H9 (cell line): ENCODE measurements around the gene NEK6. TPM values are rescaled to one million over a fixed set of nuclear protein-coding genes. Genes with fewer than 3 reads are reported as not detected.

Experiments
- DNase-seq: peaks from one replicate; pipeline ENCODE4 v3.0.0-alpha.2; 2017
- H2AFZ ChIP-seq: one replicate; pipeline ENCODE4 v1.6.1; 2013; ENCODE audit warnings: mild to moderate bottlenecking, low read length, control low read depth, moderate library complexity
- H2AK5ac ChIP-seq: 2 replicates; pipeline ENCODE4 v1.6.1; 2013; ENCODE audit warnings: low read length, control low read depth, mixed read lengths; ENCODE audit not compliant: insufficient read length
- H2BK120ac ChIP-seq: one replicate; pipeline ENCODE4 v1.6.1; 2013; ENCODE audit warnings: low read depth, mild to moderate bottlenecking, low read length, control low read depth, inconsistent platforms; ENCODE audit not compliant: poor library complexity, severe bottlenecking
- H2BK12ac ChIP-seq: 2 replicates; pipeline ENCODE4 v1.6.1; 2013; ENCODE audit warnings: low read length, control low read depth, mixed read lengths, low read depth; ENCODE audit not compliant: insufficient read length
- H2BK15ac ChIP-seq: 2 replicates; pipeline ENCODE4 v1.6.1; 2013; ENCODE audit warnings: low read depth, low read length, control low read depth
- H2BK20ac ChIP-seq: one replicate; pipeline ENCODE4 v1.6.1; 2013; ENCODE audit warnings: low read depth, mild to moderate bottlenecking, low read length, control low read depth, inconsistent platforms; ENCODE audit not compliant: poor library complexity, severe bottlenecking
- H2BK5ac ChIP-seq: 2 replicates; pipeline ENCODE4 v1.6.1; 2013; ENCODE audit warnings: low read length, control low read depth, mixed read lengths; ENCODE audit not compliant: insufficient read length
- H3K14ac ChIP-seq: 2 replicates; pipeline ENCODE4 v1.6.1; 2013; ENCODE audit warnings: low read length, control low read depth; ENCODE audit not compliant: insufficient read depth
- H3K18ac ChIP-seq: 2 replicates; pipeline ENCODE4 v1.6.1; 2013; ENCODE audit warnings: low read depth, mild to moderate bottlenecking, mixed read lengths, low read length, control low read depth; ENCODE audit not compliant: insufficient read length
- H3K23ac ChIP-seq: 2 replicates; pipeline ENCODE4 v1.6.1; 2013; ENCODE audit warnings: low read length, control low read depth, mixed read lengths, low read depth; ENCODE audit not compliant: insufficient read length
- H3K23me2 ChIP-seq: 2 replicates; pipeline ENCODE4 v1.6.1; 2013; ENCODE audit warnings: low read depth, mild to moderate bottlenecking, mixed read lengths, low read length, control low read depth; ENCODE audit not compliant: insufficient read length, poor library complexity, severe bottlenecking
- H3K27ac ChIP-seq: 2 replicates; pipeline ENCODE4 v1.5.1; 2013; ENCODE audit warnings: low read length, control low read depth, mixed read lengths, low read depth; ENCODE audit not compliant: insufficient read length
- H3K27me3 ChIP-seq: 2 replicates; pipeline ENCODE4 v1.6.1; 2013; ENCODE audit warnings: low read length, control low read depth, inconsistent platforms; ENCODE audit not compliant: insufficient read depth
- H3K4ac ChIP-seq: 2 replicates; pipeline ENCODE4 v1.6.1; 2013; ENCODE audit warnings: low read depth, mild to moderate bottlenecking, control low read depth, inconsistent platforms, low read length, moderate library complexity
- H3K4me1 ChIP-seq: 2 replicates; pipeline ENCODE4 v1.6.1; 2013; ENCODE audit warnings: low read length, control low read depth, inconsistent platforms; ENCODE audit not compliant: insufficient read depth
- H3K4me2 ChIP-seq: 2 replicates; pipeline ENCODE4 v1.6.1; 2013; ENCODE audit warnings: low read length, control low read depth, mixed read lengths; ENCODE audit not compliant: insufficient read length, insufficient read depth
- H3K56ac ChIP-seq: 2 replicates; pipeline ENCODE4 v1.6.1; 2013; ENCODE audit warnings: low read depth, mild to moderate bottlenecking, mixed read lengths, low read length, control low read depth; ENCODE audit not compliant: insufficient read length
- H3K79me1 ChIP-seq: 2 replicates; pipeline ENCODE4 v1.6.1; 2013; ENCODE audit warnings: low read depth, mild to moderate bottlenecking, moderate library complexity, low read length, control low read depth, inconsistent platforms; ENCODE audit not compliant: insufficient read depth, poor library complexity, severe bottlenecking
- H3K79me2 ChIP-seq: 2 replicates; pipeline ENCODE4 v1.6.1; 2013; ENCODE audit warnings: low read length, control low read depth, inconsistent platforms; ENCODE audit not compliant: insufficient read depth
- H3K9ac ChIP-seq: 2 replicates; pipeline ENCODE4 v1.6.1; 2013; ENCODE audit warnings: low read length, control low read depth, mixed read lengths; ENCODE audit not compliant: insufficient read length; ENCODE audit errors: extremely low read depth
- H3K9me3 ChIP-seq: one replicate; pipeline ENCODE4 v1.6.1; 2013; ENCODE audit warnings: low read depth, low read length, inconsistent platforms; ENCODE audit not compliant: control insufficient read depth
- H3T11ph ChIP-seq: one replicate; pipeline ENCODE4 v1.6.1; 2013; ENCODE audit warnings: mild to moderate bottlenecking, low read length, control low read depth, inconsistent platforms
- H4K20me1 ChIP-seq: one replicate; pipeline ENCODE4 v1.6.1; 2013; ENCODE audit not compliant: control insufficient read depth, insufficient read length, insufficient read depth
- H4K5ac ChIP-seq: 2 replicates; pipeline ENCODE4 v1.6.1; 2013; ENCODE audit warnings: low read depth, mild to moderate bottlenecking, mixed read lengths, low read length, control low read depth; ENCODE audit not compliant: insufficient read length
- H4K8ac ChIP-seq: replicated peaks from 2 replicates; pipeline ENCODE4 v1.6.1; 2013; ENCODE audit warnings: low read length, control low read depth, mixed read lengths, low read depth; ENCODE audit not compliant: insufficient read length
- H4K91ac ChIP-seq: 2 replicates; pipeline ENCODE4 v1.6.1; 2013; ENCODE audit warnings: low read depth, mild to moderate bottlenecking, moderate library complexity, mixed read lengths, low read length, control low read depth; ENCODE audit not compliant: insufficient read length
- H3K27ac Mint-ChIP-seq, 3 experiments: 2 replicates in 2 of 3; 3 replicates in 1 of 3; pipeline ENCODE4 v1.8.0; 2020 to 2021; ENCODE audit warnings: mixed read lengths in 3 of 3, mild to moderate bottlenecking in 1 of 3, moderate library complexity in 1 of 3
- H3K27me3 Mint-ChIP-seq: 2 replicates; pipeline ENCODE4 v1.8.0; 2021; ENCODE audit warnings: low read depth, mild to moderate bottlenecking, moderate library complexity, mixed read lengths
- H3K36me3 Mint-ChIP-seq, 3 experiments: 2 replicates in 2 of 3; 3 replicates in 1 of 3; pipeline ENCODE4 v1.8.0; 2020 to 2021; ENCODE audit warnings: low read depth in 3 of 3, mixed read lengths in 3 of 3; ENCODE audit not compliant: insufficient read depth in 1 of 3
- H3K4me1 Mint-ChIP-seq, 2 experiments: 2 replicates each; pipeline ENCODE4 v1.8.0; 2020; ENCODE audit warnings: mixed read lengths in 2 of 2
- H3K4me3 Mint-ChIP-seq, 2 experiments: 2 replicates in 1 of 2; 3 replicates in 1 of 2; pipeline ENCODE4 v1.8.0; 2020 to 2021; ENCODE audit warnings: mild to moderate bottlenecking in 2 of 2, mixed read lengths in 2 of 2, moderate library complexity in 1 of 2
- H3K9me3 Mint-ChIP-seq, 2 experiments: 2 replicates in 1 of 2; 3 replicates in 1 of 2; pipeline ENCODE4 v1.8.0; 2020; ENCODE audit warnings: mild to moderate bottlenecking in 2 of 2, mixed read lengths in 2 of 2, moderate library complexity in 1 of 2
- whole genome bisulfite sequencing: extraction: QIAGEN DNeasy Blood & Tissue Kit; methylation state at CpG from one replicate; pipeline ENCODE4 v1.1.7; 2013; ENCODE audit warnings: missing lambda C conversion rate, low lambda C conversion rate, mixed read lengths; ENCODE audit not compliant: insufficient read length; ENCODE audit errors: extremely low coverage; 5-methylcytosine and 5-hydroxymethylcytosine counted together
- total RNA-seq: library from RNA; stranded (reverse); gene quantifications from 2 replicates; pipeline ENCODE4 v1.2.1, GENCODE V29; 2021
- TF ChIP-seq, protein P1 (sequence below): fragments of 200-600 bp; sonication (generic); conservative IDR thresholded peaks from 3 replicates; pipeline ENCODE4 v1.8.0; 2021; ENCODE audit warnings: antibody characterized with exemption, mild to moderate bottlenecking

Gene NEK6
- total RNA-seq, 1 experiment from 2014 or later, result 14.3 TPM

DNA sequence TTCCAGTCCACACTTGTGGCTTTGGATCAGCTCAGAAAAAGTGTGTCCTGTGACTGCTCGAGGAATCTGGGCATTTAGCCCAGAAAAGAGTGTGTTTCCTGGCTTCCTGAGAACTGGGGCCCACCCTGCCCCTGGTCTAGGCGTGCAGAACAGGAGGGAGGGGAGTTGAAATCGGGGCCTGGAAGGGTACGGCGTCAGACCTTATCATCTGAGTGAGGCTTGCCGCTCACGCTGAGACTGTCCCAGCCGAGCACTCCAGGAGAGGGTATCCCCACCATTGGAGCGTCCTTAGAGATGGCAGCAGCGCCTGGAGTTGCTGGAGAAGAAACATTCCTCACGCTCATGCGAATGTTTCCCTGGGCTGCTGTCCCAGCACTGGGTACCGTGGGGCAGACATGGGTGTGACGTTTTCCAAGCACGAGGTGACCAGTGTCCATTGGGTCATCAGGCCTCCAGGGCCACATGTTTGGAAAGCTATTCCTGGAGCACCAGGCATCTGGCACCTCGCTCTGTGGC, 22.5 kb downstream of the NEK6 start:
- Histone ChIP-seq H3K23me2 (no peaks in the 10 kb centered on the region), H2BK5ac (no peak overlapping the region), H4K8ac (no peak overlapping the region), H3K27me3 (no peaks in the 10 kb centered on the region), H3T11ph (no peak overlapping the region), H3K56ac (no peak overlapping the region), H2BK120ac (no peak overlapping the region), H2BK15ac (no peak overlapping the region), H3K14ac (no peak overlapping the region; the same call in 1 of the 2 replicates), H3K27ac (no peak overlapping the region), H4K5ac (no peak overlapping the region), H3K9me3 (no peaks in the 10 kb centered on the region), H2BK20ac (no peak overlapping the region), H4K91ac (peak overlapping the region; percentile 77), H3K79me2 (no peaks in the 10 kb centered on the region; the same call in 1 of the 2 replicates), H4K20me1 (no peaks in the 10 kb centered on the region), H2BK12ac (no peak overlapping the region), H2AK5ac (no peak overlapping the region), H3K79me1 (no peaks in the 10 kb centered on the region), H3K4ac (no peak overlapping the region), H3K18ac (peak overlapping the region; percentile 44), H3K9ac (no peak overlapping the region), H3K4me1 (no peaks in the 10 kb centered on the region; the same call in 1 of the 2 replicates), H3K4me2 (no peak overlapping the region), H2AFZ (no peak overlapping the region), H3K23ac (no peak overlapping the region)
- Mint-ChIP-seq H3K4me3 (no peak overlapping the region), H3K4me1 (peaks cover 11 to 23% of the 10 kb centered on the region in 2 experiments), H3K27ac (no peak overlapping the region), H3K27me3 (no peaks in the 10 kb centered on the region), H3K9me3 (no peaks in the 10 kb centered on the region), H3K36me3 (peaks cover 0 to 6% (median 0%) of the 10 kb centered on the region in 3 experiments; a peak in 2 of 7 replicates)
- DNase-seq, result no peak
- TF ChIP-seq, protein P1, sequence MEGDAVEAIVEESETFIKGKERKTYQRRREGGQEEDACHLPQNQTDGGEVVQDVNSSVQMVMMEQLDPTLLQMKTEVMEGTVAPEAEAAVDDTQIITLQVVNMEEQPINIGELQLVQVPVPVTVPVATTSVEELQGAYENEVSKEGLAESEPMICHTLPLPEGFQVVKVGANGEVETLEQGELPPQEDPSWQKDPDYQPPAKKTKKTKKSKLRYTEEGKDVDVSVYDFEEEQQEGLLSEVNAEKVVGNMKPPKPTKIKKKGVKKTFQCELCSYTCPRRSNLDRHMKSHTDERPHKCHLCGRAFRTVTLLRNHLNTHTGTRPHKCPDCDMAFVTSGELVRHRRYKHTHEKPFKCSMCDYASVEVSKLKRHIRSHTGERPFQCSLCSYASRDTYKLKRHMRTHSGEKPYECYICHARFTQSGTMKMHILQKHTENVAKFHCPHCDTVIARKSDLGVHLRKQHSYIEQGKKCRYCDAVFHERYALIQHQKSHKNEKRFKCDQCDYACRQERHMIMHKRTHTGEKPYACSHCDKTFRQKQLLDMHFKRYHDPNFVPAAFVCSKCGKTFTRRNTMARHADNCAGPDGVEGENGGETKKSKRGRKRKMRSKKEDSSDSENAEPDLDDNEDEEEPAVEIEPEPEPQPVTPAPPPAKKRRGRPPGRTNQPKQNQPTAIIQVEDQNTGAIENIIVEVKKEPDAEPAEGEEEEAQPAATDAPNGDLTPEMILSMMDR, result no peak
- no CpG with 5 or more reads among the region's 16 CpGs for WGBS
